Mesodermal cell (in vitro differentiated cells): ENCODE measurements around the gene RPLP1. TPM values are rescaled to one million over a fixed set of nuclear protein-coding genes. Genes with fewer than 3 reads are reported as not detected.

Source experiments
- H3K27ac ChIP-seq: 2 replicates; pipeline ENCODE4 v1.7.0; 2013; ENCODE audit warnings: mild to moderate bottlenecking, low read depth, low read length, moderate library complexity; ENCODE audit not compliant: severe bottlenecking
- H3K36me3 ChIP-seq: 2 replicates; pipeline ENCODE4 v1.7.1; 2013; ENCODE audit warnings: mild to moderate bottlenecking, low read length, moderate library complexity; ENCODE audit not compliant: control insufficient read depth, insufficient read depth
- H3K4me1 ChIP-seq: one replicate; pipeline ENCODE4 v1.7.1; 2013; ENCODE audit warnings: mild to moderate bottlenecking, low read length; ENCODE audit not compliant: insufficient read depth, control insufficient read depth, poor library complexity, severe bottlenecking
- H3K4me3 ChIP-seq: 2 replicates; pipeline ENCODE4 v1.7.0; 2013; ENCODE audit warnings: low read length, control low read depth, mild to moderate bottlenecking; ENCODE audit not compliant: insufficient read depth, poor library complexity, severe bottlenecking; ENCODE audit errors: extremely low read depth
- H3K9me3 ChIP-seq: 2 replicates; pipeline ENCODE4 v1.7.1; 2013; ENCODE audit warnings: mild to moderate bottlenecking, low read length, moderate library complexity; ENCODE audit not compliant: control insufficient read depth
- WGBS, 2 experiments: methylation state at CpG; one replicate each; pipeline ENCODE4 v1.1.5; 2013; ENCODE audit warnings: missing lambda C conversion rate in 2 of 2; ENCODE audit not compliant: insufficient coverage in 2 of 2; 5-methylcytosine and 5-hydroxymethylcytosine counted together
- polyA plus RNA-seq, 2 experiments: library from polyadenylated mRNA; stranded (reverse); fragments of 50-300 nt; gene quantifications; one replicate each; pipeline ENCODE4 v1.2.3, GENCODE V29; 2013

Gene RPLP1
- 2,692 TPM for polyA plus RNA-seq (2013, experiment 1 of 2)
- 2,615 TPM for polyA plus RNA-seq (2013, experiment 2 of 2)

DNA sequence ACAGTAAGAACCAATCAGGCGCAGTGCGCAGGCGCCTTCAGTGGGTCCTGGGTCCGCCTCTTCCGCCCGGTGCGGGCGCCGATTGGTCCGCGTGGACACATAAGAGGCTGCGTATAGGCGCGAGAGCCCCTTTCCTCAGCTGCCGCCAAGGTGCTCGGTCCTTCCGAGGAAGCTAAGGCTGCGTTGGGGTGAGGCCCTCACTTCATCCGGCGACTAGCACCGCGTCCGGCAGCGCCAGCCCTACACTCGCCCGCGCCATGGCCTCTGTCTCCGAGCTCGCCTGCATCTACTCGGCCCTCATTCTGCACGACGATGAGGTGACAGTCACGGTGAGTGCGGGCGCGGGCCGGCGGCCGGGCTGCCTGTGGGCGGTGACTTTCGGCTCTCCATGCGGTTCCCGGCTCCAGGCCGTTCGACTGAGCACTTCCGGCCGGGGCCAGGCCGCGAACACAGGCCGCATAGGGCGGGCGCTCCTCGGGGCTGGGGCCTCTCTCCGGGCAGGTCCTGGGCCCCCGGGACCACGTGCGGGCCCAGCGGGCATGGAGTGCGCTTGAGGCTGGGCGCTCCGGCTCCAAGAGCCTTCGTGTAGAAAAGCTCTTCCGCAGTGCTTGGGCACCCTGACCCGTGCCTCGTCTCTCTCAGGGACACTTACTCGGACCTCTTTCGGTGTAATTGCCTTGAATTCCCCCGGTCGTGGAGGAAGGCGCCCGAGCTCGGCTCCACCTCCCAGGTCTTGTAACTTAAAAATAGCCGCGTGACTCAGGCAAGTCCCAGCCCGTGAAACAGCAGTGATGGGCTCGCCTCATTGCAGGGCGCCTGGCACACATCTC lies at the start of gene RPLP1:
Gene RPLP1 (plus strand): TSS at position 127 of the 830 bp plus-strand sequence. CDS start 131 bp downstream, at position 258.
- H3K27ac ChIP-seq = peak within 1 kb of the TSS; percentile 92
- peaks cover 13% of the 10 kb centered on the region for H3K4me1 ChIP-seq
- H3K36me3 ChIP-seq = peaks cover 67% of the 10 kb centered on the region
- H3K9me3 ChIP-seq = no peaks in the 10 kb centered on the region
- peak within 1 kb of the TSS; percentile 93 for H3K4me3 ChIP-seq
- WGBS, 2 experiments = 0% methylated on average over 77 of the region's 77 CpGs

GRCh38 chr15:69403594-69403993 lies 49.0 kb upstream of the RPLP1 start:
- Histone ChIP-seq H3K4me3 (no peak overlapping the region), H3K27ac (no peak overlapping the region), H3K9me3 (no peaks in the 10 kb centered on the region), H3K36me3 (no peaks in the 10 kb centered on the region), H3K4me1 (no peaks in the 10 kb centered on the region)
- 94 to 100% methylated on average over 3 of the region's 4 CpGs for WGBS, 2 experiments

DNA sequence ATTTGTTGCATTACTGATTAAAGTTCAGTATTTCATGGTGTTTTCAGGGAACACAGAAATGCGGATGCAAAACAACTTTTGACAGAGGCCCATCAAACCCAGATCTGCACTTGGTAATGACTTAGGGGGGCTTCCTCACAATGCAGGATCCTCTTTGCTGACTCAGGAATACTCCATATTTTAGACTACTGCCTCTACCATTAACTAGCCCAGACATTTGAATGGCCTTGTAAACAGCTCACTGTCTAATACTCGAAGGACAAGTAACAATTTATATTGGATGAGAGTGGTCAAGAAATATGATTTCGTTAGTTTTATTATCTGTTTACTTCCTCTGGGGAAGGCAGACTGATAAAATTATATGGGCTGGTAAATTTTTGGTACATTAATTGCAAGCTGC lies 47.5 kb upstream of the RPLP1 start:
- WGBS, 2 experiments = 40 to 50% methylated on average over 2 of the region's 3 CpGs
- no peaks in the 10 kb centered on the region for H3K4me1 ChIP-seq
- H3K9me3 ChIP-seq = no peaks in the 10 kb centered on the region
- no peak overlapping the region for H3K27ac ChIP-seq
- no peaks in the 10 kb centered on the region for H3K36me3 ChIP-seq
- no peak overlapping the region for H3K4me3 ChIP-seq

DNA sequence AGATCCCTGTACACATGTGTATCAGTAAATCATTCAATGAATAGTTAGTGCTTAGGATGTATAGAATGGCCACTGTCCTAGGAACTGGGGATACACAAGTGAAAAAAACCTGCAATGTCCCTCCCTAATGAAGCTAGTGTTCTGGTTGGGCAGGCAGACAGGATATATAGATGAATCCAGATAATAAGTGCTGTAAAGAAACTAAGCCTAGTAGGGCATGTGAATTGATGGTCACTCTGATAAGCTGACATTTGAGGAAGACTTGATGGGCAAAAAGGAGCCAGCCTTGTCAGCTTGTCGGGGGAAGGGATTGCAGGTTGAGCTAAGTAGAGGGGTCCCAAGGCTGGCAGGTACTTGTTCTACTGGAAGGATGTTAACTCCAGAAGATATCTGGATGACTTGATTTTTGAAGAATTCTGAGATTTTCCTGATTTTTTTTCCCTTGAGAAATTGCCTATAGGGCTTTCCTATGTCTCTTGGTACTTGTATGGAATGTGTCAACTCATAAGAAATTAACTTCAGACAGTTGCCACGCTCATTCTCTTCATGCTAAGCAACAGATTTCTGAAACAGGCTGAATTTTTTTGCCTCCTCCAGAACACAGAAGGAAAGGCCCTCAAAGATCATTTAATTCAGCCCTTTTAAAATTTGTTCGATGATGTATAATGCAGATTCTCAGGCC lies 44.8 kb upstream of the RPLP1 start:
- Histone ChIP-seq H3K27ac (no peak overlapping the region), H3K36me3 (no peaks in the 10 kb centered on the region), H3K4me3 (no peak overlapping the region), H3K9me3 (no peaks in the 10 kb centered on the region), H3K4me1 (no peaks in the 10 kb centered on the region)
- 86 to 91% methylated on average over 1 of the region's 3 CpGs for WGBS, 2 experiments

- Histone ChIP-seq H3K9me3 (no peaks in the 10 kb centered on the region), H3K36me3 (no peaks in the 10 kb centered on the region), H3K27ac (no peak overlapping the region), H3K4me3 (no peak overlapping the region), H3K4me1 (no peaks in the 10 kb centered on the region)
- WGBS, 2 experiments = 88 to 100% methylated on average over 2 of the region's 3 CpGs
These were observed 43.8 kb upstream of the RPLP1 start for GRCh38 chr15:69408841-69409240.

GRCh38 chr15:69410248-69410874 lies 42.3 kb upstream of the RPLP1 start:
- WGBS, 2 experiments = 69 to 74% methylated on average over 9 of the region's 9 CpGs
- Histone ChIP-seq H3K4me3 (no peak overlapping the region), H3K4me1 (no peaks in the 10 kb centered on the region), H3K36me3 (no peaks in the 10 kb centered on the region), H3K27ac (no peak overlapping the region), H3K9me3 (no peaks in the 10 kb centered on the region)

- H3K36me3 ChIP-seq = peaks cover 2% of the 10 kb centered on the region
- no peaks in the 10 kb centered on the region for H3K9me3 ChIP-seq
- H3K4me3 ChIP-seq = no peak overlapping the region
- peaks cover 4% of the 10 kb centered on the region for H3K4me1 ChIP-seq
- H3K27ac ChIP-seq = no peak overlapping the region
These were observed 40.3 kb upstream of the RPLP1 start for GRCh38 chr15:69412274-69412673.

- WGBS, 2 experiments = 100% methylated on average over 1 of the region's 1 CpG
- Histone ChIP-seq H3K4me3 (no peak overlapping the region), H3K36me3 (peaks cover 6% of the 10 kb centered on the region)
These were observed 39.9 kb upstream of the RPLP1 start for GRCh38 chr15:69412701-69413100.

DNA sequence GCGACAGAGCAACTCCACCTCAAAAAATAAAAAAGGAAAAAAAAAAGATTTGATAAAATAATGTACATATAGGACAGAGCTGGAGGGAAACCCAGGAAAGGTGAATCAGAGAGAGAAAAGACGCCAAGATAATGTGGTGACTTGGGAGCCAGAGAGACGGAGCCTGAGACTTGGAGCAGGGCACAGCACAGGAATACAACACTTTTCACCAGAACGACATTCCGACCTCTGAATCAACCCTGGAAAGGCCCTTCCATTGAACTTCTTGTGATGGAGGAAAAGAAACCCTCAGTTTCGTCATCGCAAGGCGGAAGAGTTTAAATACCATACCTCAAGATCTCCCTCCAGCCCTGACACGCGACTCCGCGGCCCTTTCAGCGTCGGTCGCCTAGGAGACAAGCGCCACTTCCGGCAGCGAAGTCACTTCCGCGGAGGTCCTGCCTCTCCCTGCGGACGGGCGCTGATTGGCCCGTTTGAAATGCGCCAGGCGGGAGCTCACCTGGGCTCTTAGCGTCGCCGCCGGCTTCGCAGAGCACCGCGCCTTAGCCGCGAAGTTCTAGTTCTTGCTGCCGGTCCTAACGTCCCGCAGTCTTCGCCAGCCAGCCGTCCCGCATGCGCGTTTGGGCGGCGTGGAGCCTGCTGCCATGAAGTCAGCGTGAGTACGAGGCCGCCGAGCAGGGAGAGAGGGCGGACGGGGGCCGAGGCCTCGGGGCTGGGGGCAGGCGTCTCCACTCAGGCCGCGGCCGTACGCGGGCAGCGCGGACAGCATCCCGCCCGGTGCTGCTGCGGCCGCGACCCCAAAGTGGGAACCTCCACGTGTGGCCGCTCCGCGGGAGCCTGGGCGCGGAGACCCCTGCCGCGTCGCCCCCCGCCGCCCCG lies 38.6 kb upstream of the RPLP1 start, which contains the start of gene KIF23:
Gene KIF23 (plus strand): TSS at position 528 of the 879 bp plus-strand sequence. CDS start 117 bp downstream, at position 645.
- H3K4me1 ChIP-seq = peaks cover 4% of the 10 kb centered on the region
- 0% methylated on average over 66 to 71 of the region's 78 CpGs for WGBS, 2 experiments
- no peaks in the 10 kb centered on the region for H3K9me3 ChIP-seq
- peak within 1 kb of the TSS; percentile 91 for H3K4me3 ChIP-seq
- H3K27ac ChIP-seq = peak within 1 kb of the TSS; percentile 77
- peaks cover 20% of the 10 kb centered on the region for H3K36me3 ChIP-seq

More at GRCh38 chr15:69412701-69413100, 39.9 kb upstream of the RPLP1 start:
- no peaks in the 10 kb centered on the region for H3K9me3 ChIP-seq
- H3K4me1 ChIP-seq = peaks cover 4% of the 10 kb centered on the region
- no peak overlapping the region for H3K27ac ChIP-seq

- 0 to 1% methylated on average over 21 to 24 of the region's 29 CpGs for WGBS, 2 experiments
- Histone ChIP-seq H3K9me3 (no peaks in the 10 kb centered on the region), H3K27ac (peak overlapping the region; percentile 77), H3K4me1 (peaks cover 4% of the 10 kb centered on the region), H3K36me3 (peaks cover 27% of the 10 kb centered on the region), H3K4me3 (peak overlapping the region; percentile 91)
These were observed 37.9 kb upstream of the RPLP1 start for GRCh38 chr15:69414701-69415167.
